Uterus (tissue), 4 donors: Measurements from ENCODE around the gene BSND. TPM values are rescaled to one million over a fixed set of nuclear protein-coding genes. Genes with fewer than 3 reads are reported as not detected.

Experiments
- DNase-seq, 2 donors: peaks; one replicate each; pipeline ENCODE4 v3.0.0-alpha.2; 2019 to 2020
- H3K27ac ChIP-seq, 2 donors: fragments of 200-600 bp; sonication (generic); 1 replicate in 1 of 2; 2 replicates in 1 of 2; pipeline ENCODE4 v1.5.1; 2016 to 2018
- H3K27me3 ChIP-seq, 2 donors: fragments of 200-600 bp; sonication (generic); one replicate each; pipeline ENCODE4 v1.5.1; 2018 to 2019; ENCODE audit warnings: control low read depth in 1 of 2
- H3K36me3 ChIP-seq, 2 donors: fragments of 200-600 bp; sonication (generic); one replicate each; pipeline ENCODE4 v1.5.1; 2019; ENCODE audit warnings: control low read depth in 1 of 2
- H3K4me1 ChIP-seq, 2 donors: fragments of 200-600 bp; sonication (generic); one replicate each; pipeline ENCODE4 v1.5.1; 2018 to 2019; ENCODE audit warnings: control low read depth in 1 of 2
- H3K4me3 ChIP-seq, 2 donors: fragments of 200-600 bp; sonication (generic); 1 replicate in 1 of 2; 2 replicates in 1 of 2; pipeline ENCODE4 v1.5.1; 2018 to 2019; ENCODE audit warnings: mild to moderate bottlenecking in 1 of 2
- H3K9me3 ChIP-seq, 2 donors: fragments of 200-600 bp; sonication (generic); one replicate each; pipeline ENCODE4 v1.5.1; 2019; ENCODE audit warnings: control low read depth in 1 of 2
- CTCF ChIP-seq, 4 experiments: fragments of 200-600 bp in 2 of 4; fragments of 450-650 bp in 2 of 4; sonication (generic) in 2 of 4; IDR thresholded peaks; one replicate each; pipeline ENCODE4 v1.5.1; 2016 to 2019; ENCODE audit warnings: antibody characterized with exemption in 4 of 4, mild to moderate bottlenecking in 2 of 4, moderate library complexity in 1 of 4
- POLR2A ChIP-seq, 2 donors: fragments of 450-650 bp; IDR thresholded peaks; one replicate each; pipeline ENCODE4 v1.6.1; 2016; ENCODE audit warnings: antibody characterized with exemption in 2 of 2, mild to moderate bottlenecking in 1 of 2, moderate library complexity in 1 of 2
- intact Hi-C: fragments of 100-400 bp; cut with DNase I; formaldehyde crosslinking; loops from one replicate; pipeline ENCODE4 v1.15.1; 2023; ENCODE audit warnings: low total_unique reads
- total RNA-seq, 4 donors: library from RNA; depleted of rRNA in 3 of 4; stranded (reverse); fragments of >200 nt in 3 of 4; gene quantifications; one replicate each; pipeline versions ENCODE4 v1.1.0 to v1.2.4, GENCODE V29; 2014 to 2023
- donor health status: DM: yes; HTN: yes; CAD: no.

Gene BSND
- total RNA-seq, 4 donors from 2014 or later: not detected

- TF ChIP-seq CTCF (IDR thresholded peaks at IDR 0.05) (no peak), POLR2A (IDR thresholded peaks at IDR 0.05) (no peak)
- H3K27ac ChIP-seq: no peak overlapping the region
- DNase-seq: no peak
- H3K9me3 ChIP-seq: no peaks in the 10 kb centered on the region
- intact Hi-C loops: no loop called here
- no peaks in the 10 kb centered on the region for H3K36me3 ChIP-seq
- H3K27me3 ChIP-seq: no peaks in the 10 kb centered on the region
- no peak overlapping the region for H3K4me3 ChIP-seq
- no peaks in the 10 kb centered on the region for H3K4me1 ChIP-seq
These were observed 12.1 kb downstream of the BSND start for GRCh38 chr1:55010887-55011217.

GRCh38 chr1:55012661-55013060, 13.9 kb downstream of the BSND start:
- TF ChIP-seq CTCF (IDR thresholded peaks at IDR 0.05) (no peak), POLR2A (IDR thresholded peaks at IDR 0.05) (no peak)
- H3K9me3 ChIP-seq: no peaks in the 10 kb centered on the region
- no peak overlapping the region for H3K27ac ChIP-seq
- intact Hi-C loops: no loop called here
- no peaks in the 10 kb centered on the region for H3K36me3 ChIP-seq
- no peak for DNase-seq
- no peaks in the 10 kb centered on the region for H3K27me3 ChIP-seq
- no peak overlapping the region for H3K4me3 ChIP-seq
- H3K4me1 ChIP-seq: no peaks in the 10 kb centered on the region

- no peaks in the 10 kb centered on the region for H3K9me3 ChIP-seq
- no peak for DNase-seq
- H3K27me3 ChIP-seq: no peaks in the 10 kb centered on the region
- H3K4me1 ChIP-seq: no peaks in the 10 kb centered on the region
- H3K36me3 ChIP-seq: no peaks in the 10 kb centered on the region
- intact Hi-C loops: no loop called here
- H3K27ac ChIP-seq: no peak overlapping the region
- no peak overlapping the region for H3K4me3 ChIP-seq
- TF ChIP-seq CTCF (IDR thresholded peaks at IDR 0.05) (no peak), POLR2A (IDR thresholded peaks at IDR 0.05) (no peak)
These were observed 16.4 kb downstream of the BSND start for GRCh38 chr1:55015123-55015522.

- intact Hi-C loops: no loop called here
- Histone ChIP-seq H3K9me3 (no peaks in the 10 kb centered on the region), H3K36me3 (no peaks in the 10 kb centered on the region), H3K27me3 (no peaks in the 10 kb centered on the region), H3K4me3 (no peak overlapping the region), H3K27ac (no peak overlapping the region), H3K4me1 (no peaks in the 10 kb centered on the region)
- DNase-seq: no peak
- no peak for TF ChIP-seq CTCF (IDR thresholded peaks at IDR 0.05)
- TF ChIP-seq POLR2A (IDR thresholded peaks at IDR 0.05): no peak
These were observed 17.2 kb downstream of the BSND start for GRCh38 chr1:55015731-55016620.

GRCh38 chr1:55018395-55018794, 19.7 kb downstream of the BSND start:
- intact Hi-C loops: no loop called here
- Histone ChIP-seq H3K9me3 (no peaks in the 10 kb centered on the region), H3K4me3 (no peak overlapping the region), H3K27me3 (no peaks in the 10 kb centered on the region), H3K36me3 (no peaks in the 10 kb centered on the region), H3K27ac (no peak overlapping the region), H3K4me1 (no peaks in the 10 kb centered on the region)
- DNase-seq: no peak
- no peak for TF ChIP-seq POLR2A (IDR thresholded peaks at IDR 0.05)
- TF ChIP-seq CTCF (IDR thresholded peaks at IDR 0.05): no peak
